GM13977 (cell line): ENCODE data around the gene EMC7.

Experiments
- DNase-seq: peaks from one replicate; pipeline ENCODE4 v3.0.0; 2012; ENCODE audit warnings: low spot score
- in situ Hi-C: fragments of 300-500 bp; cut with MboI; formaldehyde crosslinking; loops from one replicate; pipeline ENCODE4 v1.12.0; 2022; ENCODE audit warnings: low sequenced_read_pairs, low pct_unique_long_range_greater_than_20kb, mixed read lengths, inconsistent platforms; ENCODE audit not compliant: unreplicated experiment
- TF ChIP-seq, protein P1 (sequence below): IDR thresholded peaks from 2 replicates; pipeline ENCODE4 v1.5.1; 2012; ENCODE audit warnings: mild to moderate bottlenecking, control low read depth; ENCODE audit not compliant: insufficient read depth; ENCODE audit errors: extremely low read depth, missing control alignments

EMC7 gene

DNA sequence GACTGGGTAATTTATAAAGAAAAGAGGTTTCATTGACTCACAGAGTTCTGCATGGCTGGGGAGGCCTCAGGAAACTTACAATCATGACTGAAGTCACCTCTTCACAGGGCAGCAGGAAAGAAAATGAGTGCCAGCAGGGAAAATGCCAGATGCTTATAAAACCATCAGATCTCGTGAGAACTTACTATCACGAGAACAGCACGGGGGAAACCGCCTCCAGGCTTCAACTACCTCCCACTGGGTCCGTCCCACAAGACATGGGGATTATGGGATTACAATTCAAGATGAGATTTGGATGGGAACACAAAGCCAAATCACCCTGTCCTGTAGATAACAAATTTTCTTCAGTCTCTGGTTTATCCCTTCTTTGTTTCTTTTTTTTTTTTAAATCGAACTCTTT lies 31.7 kb downstream of the EMC7 start:
- TF ChIP-seq, protein P1, sequence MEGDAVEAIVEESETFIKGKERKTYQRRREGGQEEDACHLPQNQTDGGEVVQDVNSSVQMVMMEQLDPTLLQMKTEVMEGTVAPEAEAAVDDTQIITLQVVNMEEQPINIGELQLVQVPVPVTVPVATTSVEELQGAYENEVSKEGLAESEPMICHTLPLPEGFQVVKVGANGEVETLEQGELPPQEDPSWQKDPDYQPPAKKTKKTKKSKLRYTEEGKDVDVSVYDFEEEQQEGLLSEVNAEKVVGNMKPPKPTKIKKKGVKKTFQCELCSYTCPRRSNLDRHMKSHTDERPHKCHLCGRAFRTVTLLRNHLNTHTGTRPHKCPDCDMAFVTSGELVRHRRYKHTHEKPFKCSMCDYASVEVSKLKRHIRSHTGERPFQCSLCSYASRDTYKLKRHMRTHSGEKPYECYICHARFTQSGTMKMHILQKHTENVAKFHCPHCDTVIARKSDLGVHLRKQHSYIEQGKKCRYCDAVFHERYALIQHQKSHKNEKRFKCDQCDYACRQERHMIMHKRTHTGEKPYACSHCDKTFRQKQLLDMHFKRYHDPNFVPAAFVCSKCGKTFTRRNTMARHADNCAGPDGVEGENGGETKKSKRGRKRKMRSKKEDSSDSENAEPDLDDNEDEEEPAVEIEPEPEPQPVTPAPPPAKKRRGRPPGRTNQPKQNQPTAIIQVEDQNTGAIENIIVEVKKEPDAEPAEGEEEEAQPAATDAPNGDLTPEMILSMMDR = no peak
- in situ Hi-C loops = loop anchor here (25.0 kb wide), 1 partner anchor 842 kb away; no protein-coding TSS in a partner anchor
- no peak for DNase-seq

DNA sequence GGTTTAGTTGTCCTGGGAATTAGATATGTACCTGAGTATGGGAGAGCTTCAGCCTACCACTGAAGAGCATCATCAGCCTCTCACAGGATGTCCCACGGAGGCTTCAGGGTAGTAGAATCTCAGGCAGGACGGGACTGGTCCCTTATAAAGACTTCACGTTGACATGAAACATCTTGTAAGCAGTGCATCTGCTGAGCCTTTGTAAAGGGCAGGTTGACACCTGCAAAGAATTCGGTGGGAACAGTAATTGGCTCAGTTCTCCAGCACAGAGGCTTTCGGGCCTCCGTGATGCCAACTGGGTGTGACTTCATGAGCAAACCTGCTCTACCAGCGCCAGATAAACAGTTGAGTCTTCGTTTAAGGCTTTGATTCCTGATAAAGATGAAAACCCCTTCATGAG lies 35.7 kb downstream of the EMC7 start:
- no peak for DNase-seq
- TF ChIP-seq, protein P1 = no peak
- in situ Hi-C loops = loop anchor here (25.0 kb wide), 1 partner anchor 846 kb away; no protein-coding TSS in a partner anchor

DNA sequence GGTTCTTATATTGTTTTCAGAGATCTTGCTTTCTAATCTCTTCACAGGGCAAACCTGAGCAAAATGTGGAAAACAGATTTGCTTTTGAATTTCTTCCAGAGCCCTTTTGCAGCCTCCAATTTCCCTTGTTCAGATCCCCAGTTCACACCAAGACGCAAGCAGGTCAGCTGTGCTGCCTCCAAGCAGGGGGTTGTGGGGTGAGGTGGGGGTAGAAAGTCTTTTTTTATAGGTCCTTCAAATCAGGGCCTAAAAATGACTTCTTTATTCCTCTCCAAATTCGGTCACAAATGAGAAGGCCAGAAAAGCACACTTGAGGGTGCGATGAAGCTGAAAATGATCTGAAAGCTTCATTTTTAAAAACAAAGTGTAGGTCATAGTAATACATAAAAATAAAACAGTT lies 36.4 kb downstream of the EMC7 start:
- in situ Hi-C loops = loop anchor here (25.0 kb wide), 1 partner anchor 847 kb away; no protein-coding TSS in a partner anchor
- no peak for DNase-seq
- TF ChIP-seq, protein P1 = no peak

DNA sequence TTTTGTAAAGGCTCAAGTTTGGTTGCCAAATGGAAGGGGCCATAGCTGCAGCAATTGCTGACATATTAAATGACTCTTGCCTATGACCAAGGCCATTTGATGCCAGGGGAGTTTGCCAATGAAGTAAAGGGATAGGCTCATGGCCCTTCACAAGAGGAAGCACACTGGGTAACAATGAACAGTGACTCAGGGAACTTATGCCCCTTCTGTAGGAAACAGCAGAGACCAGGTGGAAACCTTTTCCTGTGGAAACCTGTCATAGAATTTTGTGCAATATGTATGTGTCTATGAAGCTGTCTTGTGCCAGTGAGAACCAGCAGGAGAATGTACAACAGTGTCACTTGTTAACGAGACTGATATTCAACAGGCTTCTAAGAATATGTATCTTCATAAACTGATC lies 37.2 kb downstream of the EMC7 start:
- in situ Hi-C loops = loop anchor here (25.0 kb wide), 1 partner anchor 848 kb away; no protein-coding TSS in a partner anchor
- TF ChIP-seq, protein P1 = no peak
- no peak for DNase-seq

DNA sequence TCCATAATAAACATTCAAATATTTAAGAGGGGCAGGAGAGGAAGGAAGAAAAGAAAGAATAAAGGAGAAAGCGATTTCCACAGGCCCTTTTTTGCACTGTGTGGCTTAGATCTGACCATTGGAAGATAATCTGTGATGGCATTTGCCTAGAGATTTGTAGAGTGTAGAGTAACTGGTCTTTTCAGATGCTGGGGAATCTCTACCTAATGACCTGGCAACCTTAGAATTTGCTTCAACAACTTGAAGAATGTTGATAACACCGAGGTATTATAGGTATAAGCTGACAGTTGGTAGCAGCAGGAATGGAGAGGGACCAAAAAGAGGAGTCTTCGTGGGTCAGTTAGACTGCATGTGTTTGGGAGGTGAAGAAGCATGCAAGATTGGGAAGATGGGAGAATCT lies 41.7 kb downstream of the EMC7 start:
- TF ChIP-seq, protein P1 = no peak
- no peak for DNase-seq
- in situ Hi-C loops = loop anchor here (10.0 to 25.0 kb wide), 2 partner anchors 155 to 852 kb away; partner anchors contain the start of gene KATNBL1

DNA sequence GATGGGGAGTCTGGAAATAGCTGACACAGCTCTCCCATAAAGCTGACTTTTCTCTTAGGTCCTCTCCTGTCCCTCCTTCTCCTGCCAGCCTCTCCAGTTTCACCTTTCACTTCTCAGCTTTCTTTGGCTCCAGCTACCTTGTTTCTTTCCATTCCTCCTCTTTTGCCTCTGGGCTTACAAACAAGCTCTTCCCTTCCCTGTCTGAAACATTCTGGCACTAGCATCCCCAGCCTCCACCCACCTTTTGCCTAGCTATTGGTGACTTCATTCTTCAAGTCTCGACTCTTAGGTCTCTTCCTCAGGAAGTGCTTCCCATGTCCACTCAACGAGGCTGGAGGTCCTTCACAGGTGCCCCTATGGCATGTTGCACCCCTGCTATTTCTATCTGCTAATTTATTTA lies 42.2 kb downstream of the EMC7 start:
- in situ Hi-C loops = loop anchor here (10.0 to 25.0 kb wide), 2 partner anchors 155 to 853 kb away; partner anchors contain the start of gene KATNBL1
- no peak for DNase-seq
- TF ChIP-seq, protein P1 = no peak
